Measurements from ENCODE around the gene PTPRU.

DNA sequence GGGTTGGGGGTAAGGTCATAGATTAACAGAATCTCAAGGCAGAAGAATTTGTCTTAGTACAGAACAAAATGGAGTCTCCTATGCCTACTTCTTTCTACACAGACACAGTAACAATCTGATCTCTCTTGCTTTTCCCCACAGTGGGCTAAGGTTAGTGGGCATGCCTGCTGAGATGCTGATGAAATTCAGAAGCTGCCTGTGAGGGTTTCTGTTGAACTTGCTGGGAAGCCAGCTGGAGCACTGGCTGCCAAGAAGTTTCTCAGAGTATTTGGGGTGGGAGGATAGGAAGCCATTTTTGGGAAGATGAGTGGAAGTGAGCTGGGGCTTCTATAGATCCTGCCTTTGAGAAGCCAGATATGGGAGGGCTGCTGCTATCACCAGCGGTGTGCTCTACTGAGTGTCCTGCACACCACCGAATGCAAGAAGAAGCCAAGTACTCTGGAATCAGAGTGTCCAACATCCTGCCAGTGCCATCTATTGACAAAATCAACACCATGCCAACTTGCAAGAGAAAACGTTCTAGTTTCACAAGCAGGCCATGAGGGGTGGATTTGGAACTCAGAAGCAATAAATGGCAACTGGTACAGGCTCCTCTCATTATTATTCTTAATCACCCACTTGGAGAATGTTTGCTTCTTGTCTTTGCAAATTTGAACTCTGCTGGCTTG, 102.7 kb downstream of the PTPRU start:
- TF ChIP-seq, protein P1, sequence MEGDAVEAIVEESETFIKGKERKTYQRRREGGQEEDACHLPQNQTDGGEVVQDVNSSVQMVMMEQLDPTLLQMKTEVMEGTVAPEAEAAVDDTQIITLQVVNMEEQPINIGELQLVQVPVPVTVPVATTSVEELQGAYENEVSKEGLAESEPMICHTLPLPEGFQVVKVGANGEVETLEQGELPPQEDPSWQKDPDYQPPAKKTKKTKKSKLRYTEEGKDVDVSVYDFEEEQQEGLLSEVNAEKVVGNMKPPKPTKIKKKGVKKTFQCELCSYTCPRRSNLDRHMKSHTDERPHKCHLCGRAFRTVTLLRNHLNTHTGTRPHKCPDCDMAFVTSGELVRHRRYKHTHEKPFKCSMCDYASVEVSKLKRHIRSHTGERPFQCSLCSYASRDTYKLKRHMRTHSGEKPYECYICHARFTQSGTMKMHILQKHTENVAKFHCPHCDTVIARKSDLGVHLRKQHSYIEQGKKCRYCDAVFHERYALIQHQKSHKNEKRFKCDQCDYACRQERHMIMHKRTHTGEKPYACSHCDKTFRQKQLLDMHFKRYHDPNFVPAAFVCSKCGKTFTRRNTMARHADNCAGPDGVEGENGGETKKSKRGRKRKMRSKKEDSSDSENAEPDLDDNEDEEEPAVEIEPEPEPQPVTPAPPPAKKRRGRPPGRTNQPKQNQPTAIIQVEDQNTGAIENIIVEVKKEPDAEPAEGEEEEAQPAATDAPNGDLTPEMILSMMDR (IDR thresholded peaks at IDR 0.05; ENCODE audit: control extremely low read depth in 1 of 3, insufficient read depth in 1 of 3, low read depth in 1 of 3, low read length in 3 of 3), result no peak
- no peak for TF ChIP-seq HDAC2 (IDR thresholded peaks at IDR 0.05; ENCODE audit: borderline replicate concordance in 1 of 2, low read depth in 2 of 2, low read length in 2 of 2)
- TF ChIP-seq SIN3A (conservative IDR thresholded peaks at IDR 0.05 in 1 of 2, IDR thresholded peaks at IDR 0.05 in 1 of 2; ENCODE audit: low read depth in 1 of 2, low read length in 2 of 2), result no peak
- TF ChIP-seq POLR2A (IDR thresholded peaks at IDR 0.05; ENCODE audit: control extremely low read depth in 1 of 2, low read depth in 2 of 2, low read length in 2 of 2), result no peak
- TF ChIP-seq POLR2AphosphoS5 (IDR thresholded peaks at IDR 0.05; ENCODE audit: low read depth, low read length), result no peak
- TF ChIP-seq SIRT6 (IDR thresholded peaks at IDR 0.05; ENCODE audit: low read length), result no peak
- no peak for TF ChIP-seq TAF1 (IDR thresholded peaks at IDR 0.05; ENCODE audit: low read depth, low read length)
- TF ChIP-seq RNF2 (IDR thresholded peaks at IDR 0.05; ENCODE audit: borderline replicate concordance, low read depth, low read length, missing control alignments, poor library complexity, severe bottlenecking), result no peak

All from H1 (cell line).